Left ventricle myocardium superior (tissue), 1 donor: ENCODE measurements around the gene ITGA3. TPM values are rescaled to one million over a fixed set of nuclear protein-coding genes. Genes with fewer than 3 reads are reported as not detected.
A peak's percentile ranks its signal among the peaks of the same experiment; 100 is the strongest.

Experiments
- ATAC-seq: fragments of 200-7000 bp; cut with Tn5 transposase; one replicate; pipeline ENCODE4 v1.9.1; 2020; ENCODE audit warnings: mild to moderate bottlenecking, moderate library complexity
- DNase-seq: peaks from one replicate; pipeline ENCODE4 v3.0.0-alpha.2; 2020
- intact Hi-C: fragments of 100-400 bp; cut with micrococcal nuclease; formaldehyde crosslinking; loops from one replicate; pipeline ENCODE4 v1.11.0; 2022
- total RNA-seq: library from RNA; stranded (reverse); fragmentation: NEBNext Ultra II Directional; extraction: Animal tissue kit (Norgen Biotek cat#: 25700); gene quantifications from one replicate; pipeline ENCODE4 v1.2.1, GENCODE V29; 2021
- donor health status: DM: no; HTN: yes; CAD: no; lungs with severe emphysema.

The ITGA3 gene
- total RNA-seq, 1 donor from 2014 or later: 16.5 TPM

- intact Hi-C loops: no loop called here
- DNase-seq: no peak
- ATAC-seq: no peak
These were observed 59.0 kb downstream of the ITGA3 start for GRCh38 chr17:50114849-50115357.

GRCh38 chr17:50115756-50116155 lies 59.8 kb downstream of the ITGA3 start:
- ATAC-seq (no peak), DNase-seq (no peak)
- intact Hi-C loops: no loop called here

GRCh38 chr17:50117202-50118051 lies 61.5 kb downstream of the ITGA3 start:
- ATAC-seq (peak; percentile 70), DNase-seq (peak; percentile 81)
- intact Hi-C loops: no loop called here

GRCh38 chr17:50118076-50118827 lies 62.3 kb downstream of the ITGA3 start:
- intact Hi-C loops: no loop called here
- DNase-seq (no peak), ATAC-seq (no peak)

GRCh38 chr17:50118828-50119218 lies 62.9 kb downstream of the ITGA3 start:
- no peak for DNase-seq
- ATAC-seq: no peak
- intact Hi-C loops: no loop called here

- no peak for DNase-seq
- ATAC-seq: no peak
- intact Hi-C loops: no loop called here
These were observed 64.8 kb downstream of the ITGA3 start for GRCh38 chr17:50120475-50121253.

- no peak for ATAC-seq
- DNase-seq: no peak
- intact Hi-C loops: no loop called here
These were observed 67.0 kb downstream of the ITGA3 start for GRCh38 chr17:50122945-50123344.

- ATAC-seq: peak; percentile 18
- no peak for DNase-seq
- intact Hi-C loops: no loop called here
These were observed 67.9 kb downstream of the ITGA3 start for GRCh38 chr17:50123649-50124349.

GRCh38 chr17:50125420-50125997 lies 69.6 kb downstream of the ITGA3 start:
- no peak for ATAC-seq
- intact Hi-C loops: no loop called here
- no peak for DNase-seq

GRCh38 chr17:50127697-50128361 lies 71.9 kb downstream of the ITGA3 start:
- intact Hi-C loops: no loop called here
- DNase-seq (no peak), ATAC-seq (no peak)

- no peak for DNase-seq
- no peak for ATAC-seq
- intact Hi-C loops: no loop called here
These were observed 72.8 kb downstream of the ITGA3 start for GRCh38 chr17:50128441-50129352.

- DNase-seq: no peak
- intact Hi-C loops: no loop called here
- ATAC-seq: no peak
These were observed 73.4 kb downstream of the ITGA3 start for GRCh38 chr17:50129353-50129727.

- peak; percentile 44 for ATAC-seq
- intact Hi-C loops: no loop called here
- peak; percentile 57 for DNase-seq
These were observed 74.0 kb downstream of the ITGA3 start, which contains the start of gene SAMD14 for GRCh38 chr17:50129728-50130558. TSS of gene SAMD14 (minus strand) at chr17:50130160. CDS start at chr17:50124959, 5,201 bp downstream.

GRCh38 chr17:50130559-50131305 lies 74.8 kb downstream of the ITGA3 start:
- peak; percentile 10 for ATAC-seq
- intact Hi-C loops: no loop called here
- no peak for DNase-seq

- intact Hi-C loops: no loop called here
- DNase-seq (no peak), ATAC-seq (no peak)
These were observed 76.3 kb downstream of the ITGA3 start for GRCh38 chr17:50132104-50132794.
